GM12873 (cell line): ENCODE results near the gene ENTHD1.

ENCODE experiments used
- TF ChIP-seq, protein P1 (sequence below): IDR thresholded peaks from 2 replicates; pipeline ENCODE4 v1.5.1; 2012; ENCODE audit warnings: low read depth, mild to moderate bottlenecking, moderate library complexity, low read length, control low read depth; ENCODE audit not compliant: insufficient read depth; ENCODE audit errors: missing control alignments

Gene ENTHD1

DNA sequence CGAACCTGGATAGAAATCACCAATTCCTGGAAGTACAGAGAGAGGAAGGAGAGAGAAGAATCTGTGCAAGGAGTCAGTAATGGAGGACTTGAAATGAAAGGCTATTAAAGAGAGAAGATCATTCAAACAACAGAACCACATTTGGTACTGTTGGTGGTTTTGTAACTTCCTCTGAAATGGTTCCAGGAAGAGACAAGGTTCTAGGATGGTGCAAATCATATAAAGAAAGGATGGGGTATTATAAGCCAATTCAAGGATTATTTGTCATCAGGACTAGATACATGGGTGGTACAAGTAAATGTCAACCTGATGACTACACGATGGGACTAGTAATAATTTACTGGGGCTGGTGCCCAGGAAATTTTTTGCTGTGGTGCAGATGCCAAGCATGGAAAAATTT is 37.7 kb upstream of the ENTHD1 start:
- TF ChIP-seq, protein P1, sequence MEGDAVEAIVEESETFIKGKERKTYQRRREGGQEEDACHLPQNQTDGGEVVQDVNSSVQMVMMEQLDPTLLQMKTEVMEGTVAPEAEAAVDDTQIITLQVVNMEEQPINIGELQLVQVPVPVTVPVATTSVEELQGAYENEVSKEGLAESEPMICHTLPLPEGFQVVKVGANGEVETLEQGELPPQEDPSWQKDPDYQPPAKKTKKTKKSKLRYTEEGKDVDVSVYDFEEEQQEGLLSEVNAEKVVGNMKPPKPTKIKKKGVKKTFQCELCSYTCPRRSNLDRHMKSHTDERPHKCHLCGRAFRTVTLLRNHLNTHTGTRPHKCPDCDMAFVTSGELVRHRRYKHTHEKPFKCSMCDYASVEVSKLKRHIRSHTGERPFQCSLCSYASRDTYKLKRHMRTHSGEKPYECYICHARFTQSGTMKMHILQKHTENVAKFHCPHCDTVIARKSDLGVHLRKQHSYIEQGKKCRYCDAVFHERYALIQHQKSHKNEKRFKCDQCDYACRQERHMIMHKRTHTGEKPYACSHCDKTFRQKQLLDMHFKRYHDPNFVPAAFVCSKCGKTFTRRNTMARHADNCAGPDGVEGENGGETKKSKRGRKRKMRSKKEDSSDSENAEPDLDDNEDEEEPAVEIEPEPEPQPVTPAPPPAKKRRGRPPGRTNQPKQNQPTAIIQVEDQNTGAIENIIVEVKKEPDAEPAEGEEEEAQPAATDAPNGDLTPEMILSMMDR = no peak

DNA sequence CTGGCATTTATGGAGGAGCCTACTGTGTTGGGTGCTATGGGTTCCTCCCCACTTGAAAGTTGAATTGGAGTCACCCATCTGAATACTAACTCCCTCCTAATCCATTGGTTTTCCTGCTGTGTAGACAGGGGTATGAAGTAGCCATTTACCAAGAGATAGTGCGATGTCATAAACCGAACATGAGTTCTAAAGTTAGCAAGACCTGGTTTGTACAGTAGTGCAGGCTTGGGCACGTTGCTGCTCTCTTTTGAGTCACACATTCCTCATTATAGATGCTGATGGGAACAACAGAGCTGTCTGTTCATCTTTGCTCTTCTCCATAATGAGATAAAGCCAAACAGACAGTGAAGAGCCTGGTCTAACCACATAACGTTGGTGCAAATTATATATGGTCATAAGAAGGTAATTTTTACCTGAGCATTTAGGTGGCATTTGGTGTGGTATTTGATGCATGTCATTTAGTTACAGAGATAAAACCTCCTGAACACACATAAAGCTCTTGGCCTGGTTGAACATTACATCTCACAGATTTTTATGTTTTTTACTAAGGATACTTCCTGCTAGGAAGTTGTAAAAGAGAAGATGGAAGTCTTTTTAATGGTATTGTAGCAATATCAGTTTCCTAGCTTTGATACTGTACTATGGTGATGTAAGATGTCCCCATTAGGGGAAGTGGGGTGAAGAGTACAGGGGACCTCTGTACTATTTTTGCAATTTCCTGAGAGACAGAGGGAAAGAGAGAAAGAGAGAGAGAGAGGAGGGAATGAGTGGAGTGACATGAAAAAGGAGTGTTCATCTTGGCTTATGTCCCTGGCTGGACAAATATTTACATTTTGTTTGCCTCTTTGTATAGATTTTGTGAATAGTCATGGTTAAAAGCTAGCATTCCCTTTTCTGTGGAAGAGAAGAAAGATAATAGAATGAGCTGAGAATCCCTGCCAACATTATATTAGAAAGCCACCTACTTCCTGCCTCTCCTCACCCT is 35.3 kb upstream of the ENTHD1 start:
- TF ChIP-seq, protein P1 = no peak

DNA sequence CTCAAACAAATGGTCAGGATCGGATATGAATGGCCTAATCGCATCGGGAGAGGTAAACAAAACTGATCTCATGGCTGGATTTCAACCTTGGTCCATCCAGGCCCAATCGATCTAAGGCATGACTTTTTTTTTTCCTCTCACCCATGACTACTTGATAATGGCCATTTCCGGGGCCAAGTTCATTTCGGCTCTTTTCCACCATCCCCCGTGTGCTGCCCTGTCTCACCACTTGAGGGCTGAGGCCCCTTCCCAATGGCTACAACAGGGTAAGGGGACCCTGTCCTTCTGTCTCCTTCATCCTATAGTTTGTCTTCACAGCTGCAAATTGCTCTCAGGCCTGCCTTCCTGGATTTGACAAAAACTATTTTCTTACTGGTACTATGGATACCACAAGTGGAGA is 34.0 kb upstream of the ENTHD1 start:
- TF ChIP-seq, protein P1 = peak; percentile 30

DNA sequence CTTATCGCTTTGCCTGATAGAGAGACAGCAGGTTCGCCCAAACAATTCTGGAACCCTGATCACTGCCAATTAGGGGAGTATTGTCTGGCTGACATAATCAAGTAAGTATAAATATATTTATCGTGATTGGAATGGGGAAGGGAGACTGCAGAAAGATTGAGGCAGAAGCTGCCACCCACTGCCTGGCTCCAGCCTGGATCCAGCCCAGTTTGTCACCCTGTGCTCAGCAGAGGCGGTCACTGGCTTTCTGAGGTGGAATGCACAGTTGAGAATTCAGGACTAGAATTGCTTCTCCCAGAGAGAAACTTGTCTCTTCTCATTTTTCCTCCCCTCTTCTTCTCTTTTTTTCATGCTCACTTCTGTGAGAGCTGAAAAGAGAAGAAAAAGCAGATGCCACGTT is 33.2 kb upstream of the ENTHD1 start:
- TF ChIP-seq, protein P1 = no peak

DNA sequence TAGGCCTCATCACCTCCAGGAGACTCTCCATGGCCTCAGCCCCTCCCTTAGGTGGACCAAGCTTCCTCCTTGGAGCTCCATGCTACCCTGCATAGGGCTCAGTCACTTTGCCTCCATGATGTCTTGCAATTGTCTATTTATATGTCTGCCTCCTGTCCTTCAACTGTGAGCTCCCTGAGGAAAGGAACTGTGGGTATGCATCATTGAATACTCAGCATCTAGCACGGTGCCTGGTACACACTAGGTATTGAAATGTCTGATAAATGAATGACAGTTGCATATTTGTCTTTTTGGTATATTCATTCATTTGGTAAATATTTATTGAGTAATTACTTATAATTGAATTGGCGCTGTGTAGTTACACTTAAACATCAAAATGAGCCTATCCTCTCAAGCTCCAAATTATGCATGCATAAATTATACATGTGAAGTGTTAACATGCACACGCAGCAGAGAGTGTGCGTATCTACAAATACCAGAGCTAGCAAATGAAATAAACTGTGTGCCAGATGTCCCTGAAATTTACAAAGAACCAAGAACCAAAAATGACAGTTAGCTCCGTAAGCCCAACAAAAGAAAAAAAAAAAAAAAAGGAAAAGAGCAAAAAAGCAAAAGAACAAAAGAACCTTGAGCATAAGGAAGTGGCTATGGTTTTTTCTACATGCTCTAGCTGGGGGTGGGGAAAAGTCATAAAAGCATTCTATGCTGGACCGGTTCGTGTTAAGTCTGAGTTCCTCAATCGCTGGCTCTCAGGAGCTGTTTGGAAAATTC is 32.5 kb upstream of the ENTHD1 start:
- TF ChIP-seq, protein P1 = no peak

DNA sequence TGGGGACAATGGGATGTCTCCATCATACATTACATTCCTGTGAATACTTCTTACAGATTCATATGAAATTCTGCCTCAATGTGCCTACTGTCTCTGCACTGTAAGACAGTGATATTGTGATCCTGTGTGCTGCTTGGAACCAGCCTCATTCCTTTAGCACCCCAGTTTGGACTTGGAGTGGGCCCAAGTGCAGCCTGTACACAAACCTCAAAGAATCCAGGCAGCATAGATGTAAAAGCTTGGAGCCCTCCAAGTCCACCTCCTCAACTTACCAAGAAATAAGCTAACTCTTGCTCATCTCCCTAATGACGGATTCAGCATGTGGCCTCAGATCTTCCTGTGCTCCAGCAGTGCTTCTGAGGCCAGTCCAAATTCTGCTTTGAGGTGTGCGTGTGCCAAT is 31.7 kb upstream of the ENTHD1 start:
- TF ChIP-seq, protein P1 = no peak

DNA sequence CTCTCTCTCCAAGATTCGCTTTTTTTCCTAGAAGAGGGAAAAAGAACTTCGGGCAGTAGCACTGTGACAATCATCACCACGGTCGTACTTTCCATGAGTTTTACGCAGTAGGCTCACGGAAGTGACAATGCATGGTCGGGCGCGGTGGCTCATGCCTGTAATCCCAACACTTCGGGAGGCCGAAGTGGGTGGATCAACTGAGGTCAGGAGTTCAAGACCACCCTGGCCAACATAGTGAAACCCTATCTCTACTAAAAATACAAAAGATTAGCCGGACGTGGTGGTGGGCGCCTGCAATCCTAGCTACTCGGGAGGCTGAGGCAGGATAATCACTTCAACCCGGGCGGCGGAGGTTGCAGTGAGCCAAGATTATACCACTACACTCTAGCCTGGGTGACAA is 30.7 kb upstream of the ENTHD1 start:
- TF ChIP-seq, protein P1 = no peak
